GM12801 (cell line): ENCODE data around the gene TBL1XR1.

Experiments
- CTCF ChIP-seq: IDR thresholded peaks from one replicate; pipeline ENCODE4 v1.5.1; 2011; ENCODE audit warnings: control low read depth; ENCODE audit not compliant: insufficient read length; ENCODE audit errors: extremely low read depth

TBL1XR1 gene

GRCh38 chr3:177213801-177214535 lies 16.7 kb upstream of the TBL1XR1 start:
- no peak for TF ChIP-seq CTCF

GRCh38 chr3:177212756-177213155 lies 15.5 kb upstream of the TBL1XR1 start:
- no peak for TF ChIP-seq CTCF

GRCh38 chr3:177212278-177212610 lies 15.0 kb upstream of the TBL1XR1 start:
- TF ChIP-seq CTCF = no peak

GRCh38 chr3:177211503-177212277 lies 14.4 kb upstream of the TBL1XR1 start:
- TF ChIP-seq CTCF = no peak

GRCh38 chr3:177210744-177211502 lies 13.6 kb upstream of the TBL1XR1 start:
- no peak for TF ChIP-seq CTCF

GRCh38 chr3:177209509-177209908 lies 12.2 kb upstream of the TBL1XR1 start:
- no peak for TF ChIP-seq CTCF

- TF ChIP-seq CTCF = no peak
Observed at GRCh38 chr3:177208781-177209180, 11.5 kb upstream of the TBL1XR1 start.
